GM12892 (cell line): Measurements from ENCODE around the gene TCTN2.

Experiments
- POLR2AphosphoS5 ChIP-seq: IDR thresholded peaks from 2 replicates; pipeline ENCODE4 v1.6.1; 2011; ENCODE audit warnings: low read depth, low read length, control low read depth
- TAF1 ChIP-seq: IDR thresholded peaks from 2 replicates; pipeline ENCODE4 v1.6.1; 2011; ENCODE audit warnings: low read depth, mild to moderate bottlenecking, control low read depth, low read length, borderline replicate concordance

GRCh38 chr12:123720141-123720814 is 49.4 kb downstream of the TCTN2 start:
- TF ChIP-seq TAF1 = no peak
- no peak for TF ChIP-seq POLR2AphosphoS5
